Activated CD8-positive, alpha-beta memory T cell treated with anti-CD3 and anti-CD28 coated beads for 36 hours (primary cell): Measurements from ENCODE around the gene ADAMTS1. TPM values are rescaled to one million over a fixed set of nuclear protein-coding genes. Genes with fewer than 3 reads are reported as not detected.

ENCODE experiments used
- CTCF ChIA-PET: fragments of 350-600 bp; sonication (Branson Sonifier 250); formaldehyde crosslinking; loops from one replicate; lab custom pipeline; 2021; ENCODE audit warnings: antibody characterized with exemption; lab: Charles Lee
- POLR2A ChIA-PET: fragments of 350-600 bp; sonication (Branson Sonifier 250); formaldehyde crosslinking; loops from one replicate; lab custom pipeline; 2021; ENCODE audit warnings: antibody characterized with exemption; lab: Charles Lee
- total RNA-seq, 2 experiments: library from RNA; stranded (reverse); gene quantifications; one replicate each; pipeline ENCODE4 v1.2.3, GENCODE V29; 2021

ADAMTS1 gene
- total RNA-seq, 2 experiments from 2014 or later = 0.08 TPM; not detected in 1

DNA sequence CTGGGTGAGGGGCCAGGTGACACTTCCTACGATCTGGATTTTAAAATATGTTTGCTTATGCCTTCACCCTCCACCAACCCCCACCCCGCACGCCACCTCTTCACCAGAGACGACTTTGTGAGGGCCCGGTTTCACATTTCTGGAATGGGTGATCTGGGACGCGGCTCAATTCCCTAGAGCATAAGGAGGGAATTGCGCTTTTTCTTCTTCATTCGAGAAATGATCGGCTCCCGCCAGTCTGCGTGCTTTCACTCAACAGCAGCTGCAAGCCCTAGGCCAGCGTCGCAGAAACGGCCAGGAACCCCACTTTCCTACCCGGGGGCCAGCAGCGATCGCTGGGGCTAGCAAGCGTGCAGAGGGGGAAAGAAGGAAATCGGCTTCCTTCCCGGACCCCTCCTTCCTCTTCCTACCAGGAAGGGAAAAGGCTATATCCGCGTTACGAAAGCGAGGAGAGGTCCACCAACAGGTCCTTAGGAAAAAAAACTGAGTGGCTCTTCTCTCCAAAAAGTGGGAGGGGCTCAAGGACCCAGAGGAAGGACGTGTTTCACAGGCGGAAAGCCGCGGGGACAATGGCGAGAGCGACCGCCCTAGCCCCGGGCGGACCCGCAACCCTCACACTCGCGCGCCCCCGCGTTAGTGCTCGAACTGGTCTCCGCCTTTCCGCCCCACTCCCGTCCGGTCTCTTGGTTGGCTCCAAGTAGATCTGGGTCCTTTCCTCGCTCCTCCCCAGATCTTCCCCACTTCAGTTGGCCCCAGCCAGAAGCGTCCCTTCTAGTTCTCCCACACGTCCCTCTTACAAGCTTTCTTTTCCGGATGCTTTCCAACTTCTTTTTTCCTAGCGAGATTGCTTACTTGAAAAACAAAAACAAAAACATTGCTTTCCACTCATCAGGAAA lies 1.1 kb upstream of the ADAMTS1 start:
- POLR2A ChIA-PET = no interaction called here
- CTCF ChIA-PET = no interaction called here

DNA sequence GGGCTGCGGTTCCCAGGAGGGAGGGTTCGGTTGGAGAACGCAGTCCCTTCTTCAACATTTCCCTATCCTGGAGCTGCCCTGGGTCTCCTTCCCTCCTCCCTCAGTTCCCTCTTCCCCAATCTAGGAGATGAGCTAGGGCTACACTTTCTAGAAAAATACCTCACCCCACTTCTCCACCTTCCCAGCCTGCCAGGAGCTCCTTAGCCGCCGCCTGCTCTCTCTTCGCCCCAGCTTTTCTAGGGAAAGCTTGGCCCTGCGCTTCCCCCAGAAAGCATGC lies 488 bp upstream of the ADAMTS1 start:
- ChIA-PET POLR2A (no interaction called here), CTCF (no interaction called here)

DNA sequence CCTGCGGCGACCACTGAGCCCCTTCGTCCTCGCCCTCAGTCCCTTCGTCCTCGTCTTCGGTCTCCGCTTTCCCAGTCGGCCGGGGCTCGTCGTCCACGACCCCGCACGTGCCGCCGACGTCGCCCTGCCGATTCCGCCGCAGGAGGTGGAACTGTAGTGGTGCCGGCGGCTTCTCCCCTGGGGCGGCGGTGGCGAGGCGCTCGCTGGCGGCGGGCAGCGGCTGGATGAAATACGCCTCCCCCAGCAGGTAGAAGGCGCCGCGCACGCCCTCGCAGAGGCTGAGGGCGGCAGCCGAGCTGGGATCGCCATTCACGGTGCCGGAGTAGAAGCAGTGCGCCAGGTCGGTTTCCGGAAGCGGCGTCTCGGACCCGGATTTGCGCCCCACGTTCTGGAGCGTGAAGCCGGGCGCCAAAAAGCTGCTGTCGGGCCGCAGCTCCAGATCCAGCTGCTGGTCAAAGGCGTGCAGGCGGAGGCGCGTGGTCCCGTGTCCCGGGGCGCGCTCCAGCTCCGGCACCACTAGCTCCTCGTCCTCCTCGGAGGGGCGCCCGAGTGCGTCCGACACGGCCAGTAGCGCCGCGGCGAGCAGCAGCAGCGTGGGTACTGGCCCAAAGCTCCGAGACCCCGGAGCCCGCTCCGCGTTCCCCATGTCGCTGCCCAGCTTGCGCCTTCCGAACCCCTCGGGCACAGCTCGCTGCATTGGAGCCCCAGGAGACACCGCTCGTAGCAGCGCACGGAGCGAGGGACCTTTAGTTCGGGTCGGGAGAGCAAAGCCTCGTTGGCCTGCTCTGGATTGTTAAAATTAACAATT lies 747 bp downstream of the ADAMTS1 start:
- CTCF ChIA-PET = no interaction called here
- POLR2A ChIA-PET = no interaction called here

DNA sequence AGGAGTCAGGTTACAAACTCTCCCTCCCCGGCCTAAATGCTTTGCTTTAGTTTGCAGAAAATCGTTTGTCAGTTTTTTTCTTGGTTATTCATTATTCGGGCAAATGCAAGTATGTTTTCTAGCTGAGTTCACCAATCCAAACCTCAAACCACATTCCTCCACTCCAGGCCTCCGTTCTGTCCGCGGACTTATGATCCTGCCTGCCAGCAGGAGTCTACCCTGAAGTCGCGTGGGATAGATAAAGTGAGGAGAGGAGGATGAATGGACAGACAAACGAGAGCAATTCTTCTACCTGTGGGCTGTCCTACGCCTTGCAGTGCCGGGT lies 1.3 kb downstream of the ADAMTS1 start:
- ChIA-PET CTCF (no interaction called here), POLR2A (no interaction called here)

DNA sequence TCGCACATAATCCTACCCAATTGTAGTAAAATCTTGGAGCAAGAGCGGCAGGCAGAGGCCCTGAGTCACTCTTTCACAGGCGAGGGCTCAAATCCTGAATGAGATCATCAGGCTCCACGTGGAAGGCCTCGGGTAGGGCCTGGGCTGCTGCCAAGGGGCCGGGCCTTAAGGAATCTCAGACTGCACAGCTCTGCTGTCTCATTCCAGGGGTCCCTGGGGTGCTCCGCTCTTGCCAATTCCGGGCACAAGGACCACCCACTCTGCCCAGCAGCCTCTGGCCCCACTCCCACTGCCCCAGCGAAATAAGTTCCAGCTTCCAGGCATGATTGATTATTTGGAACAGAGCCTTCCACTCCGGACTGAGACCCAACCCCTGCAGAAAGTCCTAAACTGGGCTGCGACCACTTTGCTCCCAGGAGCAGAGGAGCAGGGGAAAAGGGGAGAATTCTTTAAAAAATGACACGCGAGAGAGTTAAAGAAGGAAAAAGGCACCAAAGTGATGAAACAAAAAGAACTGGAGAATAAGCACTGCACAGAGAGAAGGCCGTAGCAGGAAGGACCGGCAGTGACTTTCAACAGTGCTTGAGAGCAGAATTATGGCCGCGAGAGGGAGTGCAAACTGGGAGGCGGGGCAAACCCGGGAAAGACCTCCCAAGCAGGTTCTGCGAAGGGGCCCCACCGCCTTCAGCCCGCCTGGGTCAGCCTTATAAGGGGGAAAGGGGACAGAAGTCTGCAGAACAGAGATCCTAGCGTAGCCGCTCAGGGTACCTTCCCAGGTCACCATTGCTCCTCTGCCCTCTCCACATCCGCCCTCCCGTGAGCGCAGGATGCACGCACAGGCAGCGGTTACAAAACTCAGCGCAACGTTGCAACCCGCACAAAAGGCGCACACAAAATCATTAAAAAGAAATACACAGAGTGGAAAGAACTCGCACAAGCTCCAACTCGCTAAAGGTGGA lies 2.0 kb downstream of the ADAMTS1 start:
- ChIA-PET CTCF (no interaction called here), POLR2A (no interaction called here)

DNA sequence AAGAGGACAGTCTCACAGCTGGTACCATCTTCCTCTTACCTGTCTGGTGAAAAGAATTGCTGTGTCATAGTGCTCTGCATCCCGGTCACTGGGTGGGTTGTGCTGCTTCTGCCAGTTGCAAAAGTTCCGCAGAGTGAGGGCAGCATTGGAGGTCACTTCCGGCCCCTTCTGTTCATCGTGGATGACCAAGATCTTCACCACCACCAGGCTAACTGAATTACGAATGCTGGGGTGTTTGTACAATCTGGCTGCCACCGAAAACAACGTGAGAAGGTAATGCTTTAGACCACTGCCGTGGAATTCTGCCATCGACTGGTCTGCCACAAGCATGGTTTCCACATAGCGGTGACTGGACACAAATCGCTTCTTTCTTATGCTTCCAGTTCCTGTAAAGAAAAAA lies 2.9 kb downstream of the ADAMTS1 start:
- CTCF ChIA-PET = no interaction called here
- POLR2A ChIA-PET = no interaction called here

DNA sequence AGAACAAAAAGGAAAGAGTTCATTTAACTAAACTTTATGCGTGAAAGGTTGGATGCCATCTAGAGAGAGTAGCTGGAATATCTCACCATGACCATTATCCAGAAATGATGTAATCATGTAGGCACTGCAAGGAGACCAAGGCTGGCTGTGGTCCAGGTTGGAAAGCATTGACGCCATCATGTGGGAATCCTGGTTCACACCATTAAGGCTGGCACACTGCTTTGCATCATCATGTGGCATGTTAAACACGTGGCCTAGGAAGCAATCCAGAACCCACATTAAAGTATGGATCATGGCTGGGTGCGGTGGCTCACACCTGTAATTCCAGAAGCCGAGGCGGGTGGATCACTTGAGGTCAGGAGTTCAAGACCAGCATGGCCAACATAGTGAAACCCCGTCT lies 4.3 kb downstream of the ADAMTS1 start:
- POLR2A ChIA-PET = no interaction called here
- CTCF ChIA-PET = no interaction called here

DNA sequence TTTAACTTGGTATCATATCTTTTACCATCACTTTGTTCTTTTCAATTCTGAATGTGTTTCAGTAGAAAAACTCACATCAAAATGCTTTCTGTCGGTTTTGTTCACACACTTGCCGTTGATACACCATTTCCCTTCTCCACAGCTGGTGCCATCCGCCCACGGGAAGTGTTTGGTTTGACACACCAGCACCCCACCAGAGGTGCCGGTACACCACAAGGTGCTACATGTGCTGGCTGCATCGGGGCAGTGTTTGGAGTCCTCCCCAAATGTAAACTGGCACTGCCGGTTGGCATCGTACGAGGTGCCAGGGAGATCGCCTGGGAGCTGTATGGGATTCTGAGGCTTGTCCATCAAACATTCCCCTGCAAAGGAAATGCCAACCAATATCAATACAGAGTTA lies 5.0 kb downstream of the ADAMTS1 start:
- POLR2A ChIA-PET = no interaction called here
- CTCF ChIA-PET = no interaction called here

DNA sequence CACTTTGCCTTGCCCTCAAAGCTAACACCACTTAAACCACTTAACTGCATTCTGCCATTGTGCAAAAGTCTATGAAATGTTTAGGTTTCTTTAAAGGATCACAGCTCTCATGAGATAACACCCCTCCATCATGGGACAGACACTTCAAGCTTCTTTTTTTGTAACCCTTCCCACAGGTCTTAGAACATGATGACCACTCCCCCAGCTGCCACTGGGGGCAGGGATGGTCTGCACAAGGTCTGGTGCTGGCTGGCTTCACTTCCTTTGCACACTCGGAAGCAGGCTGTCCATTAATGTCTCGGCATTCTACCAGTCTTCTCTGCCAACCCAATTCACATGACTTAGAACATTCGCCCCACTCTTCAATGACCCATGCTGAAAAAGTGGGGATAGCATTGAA lies 7.7 kb downstream of the ADAMTS1 start:
- ChIA-PET POLR2A (no interaction called here), CTCF (no interaction called here)

DNA sequence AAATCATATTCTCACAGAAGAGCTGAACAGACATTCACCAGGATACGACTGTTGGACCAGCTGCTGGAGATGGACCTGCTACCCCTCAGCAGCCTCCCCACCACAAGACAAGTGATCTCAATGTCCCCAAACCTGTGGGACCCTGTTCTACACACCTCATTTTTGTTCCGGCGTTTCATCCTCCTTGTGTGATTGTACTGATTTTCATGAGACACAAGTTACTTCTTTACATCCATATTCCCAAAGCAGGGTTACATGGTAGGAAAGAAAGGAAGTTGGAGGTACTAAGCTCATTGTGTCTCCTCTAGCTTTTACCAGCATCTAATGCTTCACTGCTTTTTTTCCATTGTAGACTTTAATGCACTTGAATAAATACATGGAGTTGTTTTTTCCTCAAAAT lies 8.7 kb downstream of the ADAMTS1 start:
- POLR2A ChIA-PET = no interaction called here
- CTCF ChIA-PET = no interaction called here

DNA sequence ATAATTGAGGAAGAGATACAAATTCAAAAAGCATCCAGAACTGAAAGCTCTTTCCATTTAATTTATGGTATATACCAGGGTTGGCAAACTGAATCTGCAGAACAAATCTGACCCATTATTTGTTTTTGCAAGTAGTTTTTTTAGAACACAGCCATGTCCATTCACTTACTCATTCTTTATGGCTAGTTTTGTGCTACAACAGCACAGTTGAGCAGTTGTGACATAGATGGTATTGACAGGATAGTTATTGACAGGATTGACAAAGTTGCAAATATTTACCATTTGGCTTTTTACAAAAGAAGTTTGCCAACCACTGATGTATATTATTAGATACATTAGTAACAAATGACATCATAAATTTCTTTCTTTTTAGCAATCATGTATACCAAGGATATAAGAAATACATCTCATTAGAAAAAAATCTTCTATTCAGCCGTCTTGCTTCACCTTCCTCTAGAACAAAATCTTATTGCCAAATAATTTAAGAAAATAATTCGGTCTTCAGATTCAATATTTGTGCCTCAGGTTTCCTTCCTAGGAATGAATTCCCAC lies 9.4 kb downstream of the ADAMTS1 start:
- CTCF ChIA-PET = no interaction called here
- POLR2A ChIA-PET = no interaction called here

DNA sequence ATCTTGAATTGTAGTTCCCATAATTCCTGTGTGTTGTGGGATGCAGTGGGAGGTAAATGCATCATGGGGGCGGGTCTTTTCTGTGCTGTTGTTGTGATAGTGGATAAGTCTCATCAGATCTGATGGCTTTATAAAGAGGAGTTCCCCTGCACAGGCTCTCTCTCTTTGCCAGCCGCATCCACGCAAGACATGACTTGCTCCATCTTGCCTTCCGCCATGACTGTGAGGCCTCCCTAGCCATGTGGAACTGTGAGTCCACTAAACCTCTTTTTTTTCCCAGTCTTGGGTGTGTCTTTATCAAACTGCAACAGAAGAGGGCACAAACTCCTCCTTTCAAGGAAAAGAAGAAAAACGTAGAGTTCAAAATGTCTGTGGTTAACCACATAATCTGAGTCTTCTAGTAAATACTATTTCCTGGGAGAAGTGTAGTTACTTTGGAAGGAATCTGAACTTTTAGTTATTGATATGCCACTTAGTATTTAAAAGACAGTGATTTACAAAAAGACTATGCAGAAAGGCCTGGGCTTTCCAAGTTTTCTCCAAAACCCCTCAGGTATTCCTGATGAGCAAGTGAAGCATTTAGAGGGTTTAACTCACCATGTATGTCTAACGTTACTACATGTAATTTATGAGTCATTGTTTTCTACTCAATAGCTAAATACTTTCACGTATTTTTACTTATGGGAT lies 10.0 kb downstream of the ADAMTS1 start:
- ChIA-PET POLR2A (no interaction called here), CTCF (no interaction called here)

DNA sequence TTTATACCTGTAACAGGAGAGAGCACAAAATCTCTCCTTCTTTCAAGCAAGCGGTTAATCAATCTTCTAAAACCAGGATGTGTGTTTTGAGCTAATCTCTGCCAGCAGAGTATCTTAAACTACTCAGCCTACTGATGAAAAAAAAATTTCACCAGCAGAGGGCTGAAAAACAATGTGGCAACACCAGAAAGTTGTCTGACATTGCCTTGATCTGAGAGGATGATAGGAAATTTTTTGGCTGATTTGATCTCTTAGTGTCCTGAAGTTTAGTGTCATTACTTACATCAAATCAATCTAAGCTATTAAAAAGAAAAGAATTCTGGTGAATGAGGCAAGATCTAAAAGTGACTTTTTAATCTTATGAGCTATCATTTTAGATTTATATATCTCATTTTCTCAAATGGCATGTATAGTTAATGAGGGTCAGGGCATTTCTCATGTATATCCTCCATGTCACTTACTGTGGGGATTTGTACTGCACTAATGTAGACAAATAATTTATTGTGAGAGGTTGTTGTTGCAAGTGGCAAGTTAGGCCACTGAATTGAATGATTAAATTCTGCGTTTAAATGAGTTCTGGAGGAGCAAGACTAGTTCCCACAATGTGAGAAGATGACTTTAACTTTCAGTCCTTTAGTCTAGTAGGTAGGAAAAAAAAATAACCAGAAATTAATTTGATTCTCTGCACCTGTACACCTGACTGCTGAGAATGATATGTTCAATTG lies 10.9 kb downstream of the ADAMTS1 start:
- ChIA-PET CTCF (no interaction called here), POLR2A (no interaction called here)

DNA sequence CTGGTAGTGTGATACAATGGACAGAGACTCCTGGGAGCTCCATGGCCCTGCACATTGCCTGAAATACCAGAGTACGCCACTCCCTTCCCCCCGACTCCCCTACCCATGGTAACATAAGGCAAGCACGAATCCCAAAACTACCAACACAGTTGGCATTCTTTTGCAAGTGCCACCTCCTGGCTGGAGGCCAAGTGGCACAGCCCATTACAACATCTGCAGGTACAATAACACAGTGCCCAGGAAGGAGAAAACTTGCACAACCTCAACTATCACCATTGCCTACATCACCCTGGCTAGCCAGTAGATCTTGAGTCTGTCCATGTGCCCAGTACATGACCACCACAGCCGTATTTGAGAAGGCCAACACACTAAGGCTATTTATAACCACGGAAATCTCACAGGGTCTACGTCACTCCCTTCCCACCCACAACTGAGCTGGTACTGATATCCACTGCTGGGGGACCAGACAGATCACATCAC lies 11.7 kb downstream of the ADAMTS1 start:
- CTCF ChIA-PET = no interaction called here

DNA sequence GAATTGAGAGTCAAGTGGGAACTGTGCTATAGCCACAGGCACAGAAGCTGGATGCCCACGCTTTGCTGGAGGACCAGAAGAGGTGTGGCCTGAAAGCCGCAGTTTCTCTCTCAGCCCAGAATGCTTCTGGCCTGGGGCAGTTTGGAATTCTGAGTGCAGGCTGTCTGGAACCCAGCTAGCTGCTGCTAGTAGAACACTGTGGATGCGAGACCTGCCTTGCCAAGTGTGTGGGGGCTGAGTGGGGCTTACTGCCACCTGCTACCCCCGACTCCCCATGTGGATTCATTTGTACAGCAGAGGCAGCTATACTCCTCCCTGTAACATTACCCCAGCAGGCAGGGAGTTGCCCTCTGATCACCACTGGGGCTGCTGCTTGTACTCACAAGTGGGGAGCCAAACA lies 12.2 kb downstream of the ADAMTS1 start:
- ChIA-PET POLR2A (no interaction called here), CTCF (no interaction called here)

More for the DNA sequence above, 11.7 kb downstream of the ADAMTS1 start:
- POLR2A ChIA-PET = no interaction called here

DNA sequence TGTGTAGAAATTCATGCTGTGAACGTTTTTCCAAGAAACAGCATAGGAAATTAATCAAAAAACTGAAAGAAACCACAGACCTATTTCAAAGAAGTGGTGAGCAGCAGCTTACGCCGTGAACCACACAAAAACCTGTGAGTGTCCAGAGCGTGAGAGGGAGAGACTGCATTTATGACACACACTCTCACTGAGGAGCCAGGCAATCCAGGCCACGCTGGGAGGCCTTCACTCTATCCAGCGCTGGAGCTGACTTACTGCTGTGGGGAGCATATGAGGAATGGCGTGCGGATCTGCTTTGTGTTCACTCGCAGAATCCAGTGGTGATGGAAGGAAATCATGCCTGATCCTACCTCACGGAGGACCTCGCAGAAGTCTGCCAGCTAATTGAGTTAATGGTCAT lies 12.7 kb downstream of the ADAMTS1 start:
- POLR2A ChIA-PET = no interaction called here
- CTCF ChIA-PET = no interaction called here

DNA sequence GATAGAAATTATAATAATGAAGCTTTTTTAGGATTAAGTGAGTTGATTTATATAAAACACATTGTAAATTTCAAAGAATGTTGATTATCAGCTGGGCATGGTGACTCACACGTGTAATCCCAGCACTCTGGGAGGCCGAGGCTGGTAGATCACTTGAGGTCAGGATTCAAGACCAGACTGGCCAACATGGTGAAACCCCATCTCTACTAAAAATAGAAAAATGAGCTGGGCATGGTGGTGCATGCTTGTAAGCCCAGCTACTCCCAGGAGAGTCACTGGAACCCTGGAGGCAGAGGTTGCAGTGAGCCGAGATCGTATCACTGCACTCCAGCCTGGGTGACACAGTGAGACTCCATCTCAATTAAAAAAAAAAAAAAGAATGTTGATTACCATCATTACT lies 18.4 kb downstream of the ADAMTS1 start:
- CTCF ChIA-PET = no interaction called here
- POLR2A ChIA-PET = no interaction called here

DNA sequence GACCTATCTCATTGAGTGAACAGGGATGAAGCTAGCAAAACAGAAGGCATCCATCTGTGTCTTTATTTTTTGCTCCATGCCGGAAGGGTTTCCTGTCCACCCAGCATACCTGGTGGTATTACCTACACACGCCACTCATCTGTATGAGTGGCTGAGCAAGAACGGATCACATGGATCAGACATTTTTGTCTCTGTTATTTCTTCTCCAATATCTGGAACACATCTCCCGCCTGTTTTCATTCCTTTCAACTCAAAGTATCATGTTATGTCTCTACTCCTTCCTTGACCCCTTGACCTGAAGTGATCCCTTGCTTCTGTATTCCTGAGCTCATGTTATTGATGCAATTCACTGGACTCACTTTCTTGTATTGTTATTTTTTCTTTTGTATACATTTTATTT lies 24.7 kb downstream of the ADAMTS1 start:
- CTCF ChIA-PET = no interaction called here

More for the DNA sequence above, 24.7 kb downstream of the ADAMTS1 start:
- POLR2A ChIA-PET = no interaction called here
